Muscle of back (tissue), 11 donors: Measurements from ENCODE around the gene SPATA25. TPM values are rescaled to one million over a fixed set of nuclear protein-coding genes. Genes with fewer than 3 reads are reported as not detected.

Experiments
- DNase-seq, 3 donors: peaks; one replicate each; pipeline versions ENCODE4 v3.0.0 to v3.0.0-alpha.2; 2013
- polyA plus RNA-seq, 10 donors: library from polyadenylated mRNA; unstranded; fragments of 120-200 nt; gene quantifications; one replicate each; pipeline ENCODE4 v1.2.1, GENCODE V29; 2013; ENCODE audit not compliant: insufficient read length in 10 of 10

SPATA25 gene
- polyA plus RNA-seq, 10 donors, result 3.0 to 7.7 (median 4.5) TPM

DNA sequence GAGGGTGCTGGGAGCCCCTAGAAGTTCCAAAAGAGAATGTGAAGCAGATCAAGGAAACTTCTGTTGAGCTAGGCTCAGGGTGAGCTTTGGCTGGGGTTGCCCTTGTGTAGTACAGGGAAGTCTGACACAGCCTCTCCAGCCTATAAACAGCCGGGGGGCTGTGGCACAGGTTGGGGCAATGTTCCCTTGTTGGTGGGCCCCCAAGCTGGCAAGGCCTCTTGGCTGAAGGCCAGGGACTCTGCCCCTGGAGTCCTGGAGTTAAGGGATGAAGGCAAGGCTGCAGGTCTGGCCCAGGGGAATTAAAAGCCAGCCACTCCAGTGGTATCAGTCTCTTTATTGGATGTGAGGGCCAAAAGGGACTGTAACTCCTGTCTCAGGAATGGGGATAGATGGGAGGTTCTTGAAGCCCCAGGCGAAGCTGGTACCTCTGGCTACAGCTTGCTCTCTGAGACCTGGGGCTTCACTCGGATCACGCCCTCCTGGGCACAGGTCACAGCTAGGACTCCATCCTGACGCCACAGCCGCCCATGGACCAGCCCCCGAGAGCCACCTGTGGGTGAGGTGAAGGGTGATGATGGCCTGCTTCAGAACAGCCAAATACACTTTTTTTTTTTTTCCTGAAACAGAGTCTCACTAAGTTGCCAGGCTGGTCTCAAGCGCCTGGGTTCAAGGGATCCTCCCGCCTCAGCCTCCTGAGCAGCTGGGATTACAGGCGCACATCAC lies 45.9 kb downstream of the SPATA25 start:
- no peak for DNase-seq

DNA sequence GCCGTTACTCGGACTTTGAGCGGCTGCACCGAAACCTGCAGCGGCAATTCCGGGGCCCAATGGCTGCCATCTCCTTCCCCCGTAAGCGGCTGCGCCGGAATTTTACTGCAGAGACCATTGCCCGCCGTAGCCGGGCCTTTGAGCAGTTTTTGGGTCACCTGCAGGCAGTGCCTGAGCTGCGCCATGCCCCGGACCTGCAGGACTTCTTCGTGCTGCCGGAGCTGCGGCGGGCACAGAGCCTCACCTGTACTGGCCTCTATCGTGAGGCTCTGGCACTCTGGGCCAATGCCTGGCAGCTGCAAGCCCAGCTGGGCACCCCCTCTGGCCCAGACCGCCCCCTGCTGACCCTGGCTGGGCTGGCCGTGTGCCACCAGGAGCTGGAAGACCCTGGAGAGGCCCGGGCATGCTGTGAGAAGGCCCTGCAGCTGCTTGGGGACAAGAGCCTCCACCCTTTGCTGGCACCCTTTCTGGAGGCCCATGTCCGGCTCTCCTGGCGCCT lies 46.7 kb downstream of the SPATA25 start:
- DNase-seq, result no peak

DNA sequence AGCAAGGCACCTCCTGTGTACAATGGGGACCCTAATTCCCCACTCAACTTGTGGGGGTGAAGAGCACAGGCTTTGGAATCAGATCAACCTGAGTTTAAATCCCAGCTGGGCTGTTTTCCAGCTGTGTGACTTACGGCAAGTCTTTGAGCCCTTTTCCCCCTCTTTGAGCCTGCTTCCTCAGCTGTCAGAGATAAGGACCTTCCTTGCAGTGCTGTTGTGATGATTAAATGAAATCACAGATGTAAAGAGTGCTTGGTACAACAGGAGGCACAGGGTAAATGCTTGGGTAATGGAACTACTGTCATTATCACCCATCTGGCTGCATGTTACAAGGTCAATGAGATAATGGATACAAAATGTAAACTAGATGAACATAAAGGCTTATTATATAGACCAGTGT lies 50.6 kb downstream of the SPATA25 start:
- DNase-seq, result no peak

Other genes starting within 250 kb of the SPATA25 start
- not detected for gene WFDC11, start 217.4 kb downstream of the SPATA25 start, polyA plus RNA-seq
- not detected for gene WFDC13, start 185.6 kb downstream of the SPATA25 start, polyA plus RNA-seq
- not detected for gene WFDC10B, start 182.6 kb downstream of the SPATA25 start, polyA plus RNA-seq
- gene SPINT4, start 165.3 kb downstream of the SPATA25 start, polyA plus RNA-seq, result not detected
- gene WFDC3, start 95.7 kb downstream of the SPATA25 start, polyA plus RNA-seq, result 1 to 10 TPM in 3 of 10 donors, under 1 TPM in 5, not detected in 2; 0.32 to 2.0 (median 0.76) TPM
- gene DNTTIP1, start 95.7 kb downstream of the SPATA25 start, polyA plus RNA-seq, result 10 to 100 TPM; 33.4 to 61.4 (median 49.6) TPM
- gene UBE2C, start 75.0 kb downstream of the SPATA25 start, polyA plus RNA-seq, result 10 to 100 TPM; 22.4 to 53.7 (median 32.7) TPM
- gene TNNC2, start 60.3 kb downstream of the SPATA25 start, polyA plus RNA-seq, result 1,000 to 10,000 TPM; 3,292 to 7,026 (median 6,344) TPM
- 10 to 100 TPM; 17.9 to 25.7 (median 19.4) TPM for gene SNX21, start 53.8 kb downstream of the SPATA25 start, polyA plus RNA-seq
- gene ACOT8, start 30.2 kb downstream of the SPATA25 start, polyA plus RNA-seq, result 10 to 100 TPM; 16.0 to 21.7 (median 19.5) TPM
- gene ZSWIM3, start 30.0 kb downstream of the SPATA25 start, polyA plus RNA-seq, result 1 to 10 TPM; 3.3 to 3.9 (median 3.7) TPM
- gene ZSWIM1, start 6.4 kb downstream of the SPATA25 start, polyA plus RNA-seq, result 10 to 100 TPM in 3 of 10 donors, 1 to 10 TPM in 7; 7.3 to 11.7 (median 9.0) TPM
- 10 to 100 TPM in 7 of 10 donors, 1 to 10 TPM in 3; 8.4 to 15.4 (median 13.0) TPM for gene NEURL2, start 3.6 kb upstream of the SPATA25 start, polyA plus RNA-seq
- 10 to 100 TPM; 53.0 to 77.9 (median 64.4) TPM for gene CTSA, start 3.7 kb upstream of the SPATA25 start, polyA plus RNA-seq
- gene PLTP, start 24.5 kb upstream of the SPATA25 start, polyA plus RNA-seq, result 10 to 100 TPM; 15.6 to 58.5 (median 26.5) TPM
- gene PCIF1, start 47.1 kb upstream of the SPATA25 start, polyA plus RNA-seq, result 10 to 100 TPM; 21.9 to 30.4 (median 24.5) TPM
- 10 to 100 TPM in 2 of 10 donors, 1 to 10 TPM in 8; 7.9 to 12.0 (median 9.4) TPM for gene ZNF335, start 84.6 kb upstream of the SPATA25 start, polyA plus RNA-seq
- 1 to 10 TPM in 3 of 10 donors, under 1 TPM in 6, not detected in 1; 0.16 to 5.9 (median 0.23) TPM for gene MMP9, start 121.3 kb upstream of the SPATA25 start, polyA plus RNA-seq
- gene SLC12A5, start 141.6 kb upstream of the SPATA25 start, polyA plus RNA-seq, result 1 to 10 TPM in 3 of 10 donors, under 1 TPM in 7; 0.29 to 1.5 (median 0.81) TPM
- gene NCOA5, start 202.3 kb upstream of the SPATA25 start, polyA plus RNA-seq, result 10 to 100 TPM; 26.9 to 36.2 (median 30.3) TPM
- gene CD40, start 230.7 kb upstream of the SPATA25 start, polyA plus RNA-seq, result 1 to 10 TPM; 3.4 to 9.4 (median 6.8) TPM